ENCODE measurements around the gene SEMA3G. TPM values are rescaled to one million over a fixed set of nuclear protein-coding genes. Genes with fewer than 3 reads are reported as not detected.

Gene SEMA3G
- total RNA-seq, 1 experiment from 2014 or later, result 0.77 TPM

GRCh38 chr3:52429031-52429430 lies 15.9 kb downstream of the SEMA3G start:
- Histone ChIP-seq H3K4me1 (ENCODE audit: insufficient read depth, low read length) (no peaks in the 10 kb centered on the region), H3K36me3 (ENCODE audit: low read depth, low read length) (no peaks in the 10 kb centered on the region), H3K9me3 (ENCODE audit: low read length) (no peaks in the 10 kb centered on the region), H3K27ac (ENCODE audit: low read length) (no peak overlapping the region), H3K79me2 (ENCODE audit: low read length) (no peaks in the 10 kb centered on the region), H3F3A (ENCODE audit: low read length, unreplicated experiment) (no peaks in the 10 kb centered on the region), H3K9ac (ENCODE audit: low read length) (no peak overlapping the region), H2AFZ (ENCODE audit: low read length) (no peak overlapping the region), H3K27me3 (ENCODE audit: low read length) (no peaks in the 10 kb centered on the region), H4K20me1 (ENCODE audit: low read length) (no peaks in the 10 kb centered on the region), H3K9me2 (replicated peaks; ENCODE audit: low read length) (no peaks in the 10 kb centered on the region), H3K4me2 (ENCODE audit: low read length) (no peak overlapping the region), H3K4me3 (ENCODE audit: low read length) (no peak overlapping the region)
- DNase-seq, result no peak
- no peak for TF ChIP-seq EZH2 (IDR thresholded peaks at IDR 0.05; ENCODE audit: low read length, unreplicated experiment)
- TF ChIP-seq CTCF (conservative IDR thresholded peaks at IDR 0.05; ENCODE audit: low read depth, low read length), result no peak
- TF ChIP-seq EZH2phosphoT487 (IDR thresholded peaks at IDR 0.05; ENCODE audit: borderline replicate concordance, low read length), result no peak
- BruUV-seq (replicated peaks), result no TSS peak
- CTCF ChIA-PET, result interaction anchor here (0.5 kb wide), 1 partner anchor 40 kb away, joined by 3 read pairs; no protein-coding TSS in a partner anchor
- ATAC-seq, result peak; percentile 8; the same call in 1 of the 2 replicates
- POLR2A ChIA-PET (ENCODE audit: unreplicated experiment), result no interaction called here
- intact Hi-C loops (cut with micrococcal nuclease), result no loop called here

- H4K20me1 ChIP-seq (ENCODE audit: low read length), result no peaks in the 10 kb centered on the region
- ChIA-PET POLR2A (ENCODE audit: unreplicated experiment) (no interaction called here), CTCF (no interaction called here)
- no TSS peak for BruUV-seq (replicated peaks)
- H3K4me3 ChIP-seq (ENCODE audit: low read length), result no peak overlapping the region
- H3K36me3 ChIP-seq (ENCODE audit: low read depth, low read length), result no peaks in the 10 kb centered on the region
- H3K27me3 ChIP-seq (ENCODE audit: low read length), result no peaks in the 10 kb centered on the region
- H3K9me3 ChIP-seq (ENCODE audit: low read length), result no peaks in the 10 kb centered on the region
- H3F3A ChIP-seq (ENCODE audit: low read length, unreplicated experiment), result no peaks in the 10 kb centered on the region
- no peak overlapping the region for H2AFZ ChIP-seq (ENCODE audit: low read length)
- DNase-seq (peak; percentile 82), ATAC-seq (peak; percentile 99)
- H3K27ac ChIP-seq (ENCODE audit: low read length), result no peak overlapping the region
- H3K4me2 ChIP-seq (ENCODE audit: low read length), result no peak overlapping the region
- intact Hi-C loops (cut with micrococcal nuclease), result loop anchor here (1.0 kb wide), 1 partner anchor 19 kb away; no protein-coding TSS in a partner anchor
- H3K9me2 ChIP-seq (replicated peaks; ENCODE audit: low read length), result no peaks in the 10 kb centered on the region
- no peaks in the 10 kb centered on the region for H3K79me2 ChIP-seq (ENCODE audit: low read length)
- H3K4me1 ChIP-seq (ENCODE audit: insufficient read depth, low read length), result no peaks in the 10 kb centered on the region
- H3K9ac ChIP-seq (ENCODE audit: low read length), result no peak overlapping the region
- TF ChIP-seq EZH2 (IDR thresholded peaks at IDR 0.05; ENCODE audit: low read length, unreplicated experiment) (no peak), CTCF (conservative IDR thresholded peaks at IDR 0.05; ENCODE audit: low read depth, low read length) (peak; percentile 91), EZH2phosphoT487 (IDR thresholded peaks at IDR 0.05; ENCODE audit: borderline replicate concordance, low read length) (no peak)
These were observed 16.5 kb downstream of the SEMA3G start for GRCh38 chr3:52428151-52429005.

GRCh38 chr3:52423173-52423572 lies 21.7 kb downstream of the SEMA3G start:
- intact Hi-C loops (cut with micrococcal nuclease), result no loop called here
- H2AFZ ChIP-seq (ENCODE audit: low read length), result no peak overlapping the region
- no peaks in the 10 kb centered on the region for H3K9me2 ChIP-seq (replicated peaks; ENCODE audit: low read length)
- no peak overlapping the region for H3K4me2 ChIP-seq (ENCODE audit: low read length)
- ChIA-PET CTCF (no interaction called here), POLR2A (ENCODE audit: unreplicated experiment) (no interaction called here)
- H3K4me3 ChIP-seq (ENCODE audit: low read length), result no peak overlapping the region
- H3K9me3 ChIP-seq (ENCODE audit: low read length), result no peaks in the 10 kb centered on the region
- H3K4me1 ChIP-seq (ENCODE audit: insufficient read depth, low read length), result no peaks in the 10 kb centered on the region
- H3K36me3 ChIP-seq (ENCODE audit: low read depth, low read length), result no peaks in the 10 kb centered on the region
- H3F3A ChIP-seq (ENCODE audit: low read length, unreplicated experiment), result no peaks in the 10 kb centered on the region
- H3K79me2 ChIP-seq (ENCODE audit: low read length), result no peaks in the 10 kb centered on the region
- ATAC-seq (no peak), DNase-seq (no peak)
- no TSS peak for BruUV-seq (replicated peaks)
- H3K9ac ChIP-seq (ENCODE audit: low read length), result no peak overlapping the region
- H4K20me1 ChIP-seq (ENCODE audit: low read length), result no peaks in the 10 kb centered on the region
- TF ChIP-seq EZH2phosphoT487 (IDR thresholded peaks at IDR 0.05; ENCODE audit: borderline replicate concordance, low read length), result no peak
- TF ChIP-seq EZH2 (IDR thresholded peaks at IDR 0.05; ENCODE audit: low read length, unreplicated experiment), result no peak
- TF ChIP-seq CTCF (conservative IDR thresholded peaks at IDR 0.05; ENCODE audit: low read depth, low read length), result no peak
- H3K27ac ChIP-seq (ENCODE audit: low read length), result no peak overlapping the region
- no peaks in the 10 kb centered on the region for H3K27me3 ChIP-seq (ENCODE audit: low read length)
